GF-D8 (cell line): Measurements from ENCODE around the gene PXN.
"Not testable (repeated sequence)": the region's sequence is repeated elsewhere in the genome, so short reads cannot be mapped to it uniquely, and the experiment has no call there.

Experiments
- DNase-seq: peaks from one replicate; lab custom pipeline; 2025; lab: John Stamatoyannopoulos, UW

Gene PXN

DNA sequence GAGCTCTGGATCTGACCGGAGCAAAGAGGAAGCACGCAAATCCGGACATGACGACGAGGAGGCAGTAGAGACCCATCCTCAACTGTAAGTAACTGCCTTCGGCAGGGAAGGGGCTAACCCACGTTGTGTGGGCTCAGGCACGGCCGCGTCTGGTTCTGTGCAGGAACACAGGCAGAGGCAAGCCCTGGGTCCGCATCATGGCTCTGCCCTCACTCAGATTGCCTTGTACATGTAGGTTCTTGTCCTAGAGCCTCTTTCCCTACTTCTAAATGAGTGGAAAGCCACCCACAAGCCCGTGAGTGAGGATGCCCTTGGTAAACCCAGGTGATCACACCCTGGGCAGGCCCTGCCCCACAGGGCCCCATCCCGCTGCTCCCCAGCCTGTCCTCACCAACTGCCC is 55.7 kb downstream of the PXN start:
- no peak for DNase-seq

- no peak for DNase-seq
Observed at GRCh38 chr12:120207227-120207626, 58.3 kb downstream of the PXN start.

- DNase-seq = not testable (repeated sequence)
Observed at GRCh38 chr12:120206781-120207180, 58.7 kb downstream of the PXN start.

DNA sequence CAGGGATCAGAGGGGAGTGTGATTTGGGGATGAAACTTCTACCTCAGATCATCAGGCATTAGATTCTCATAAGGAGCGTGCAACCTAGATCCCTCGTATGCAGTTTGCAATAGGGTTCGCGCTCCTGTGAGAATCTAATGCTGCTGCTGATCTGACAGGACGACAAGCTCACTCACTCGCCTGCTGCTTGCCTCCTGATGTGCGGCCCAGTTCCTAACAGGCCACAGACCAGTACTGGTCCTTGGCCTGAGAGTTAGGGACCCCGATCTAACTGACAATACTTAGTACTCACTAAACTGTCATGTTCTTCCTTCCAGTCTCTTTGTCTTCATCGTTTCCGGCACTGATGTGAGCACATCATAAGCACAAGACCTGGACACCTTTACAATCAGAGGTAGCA is 59.3 kb downstream of the PXN start:
- no peak for DNase-seq

- no peak for DNase-seq
Observed at GRCh38 chr12:120204171-120204570, 61.4 kb downstream of the PXN start.

GRCh38 chr12:120200364-120200800 is 65.1 kb downstream of the PXN start:
- DNase-seq = no peak

DNA sequence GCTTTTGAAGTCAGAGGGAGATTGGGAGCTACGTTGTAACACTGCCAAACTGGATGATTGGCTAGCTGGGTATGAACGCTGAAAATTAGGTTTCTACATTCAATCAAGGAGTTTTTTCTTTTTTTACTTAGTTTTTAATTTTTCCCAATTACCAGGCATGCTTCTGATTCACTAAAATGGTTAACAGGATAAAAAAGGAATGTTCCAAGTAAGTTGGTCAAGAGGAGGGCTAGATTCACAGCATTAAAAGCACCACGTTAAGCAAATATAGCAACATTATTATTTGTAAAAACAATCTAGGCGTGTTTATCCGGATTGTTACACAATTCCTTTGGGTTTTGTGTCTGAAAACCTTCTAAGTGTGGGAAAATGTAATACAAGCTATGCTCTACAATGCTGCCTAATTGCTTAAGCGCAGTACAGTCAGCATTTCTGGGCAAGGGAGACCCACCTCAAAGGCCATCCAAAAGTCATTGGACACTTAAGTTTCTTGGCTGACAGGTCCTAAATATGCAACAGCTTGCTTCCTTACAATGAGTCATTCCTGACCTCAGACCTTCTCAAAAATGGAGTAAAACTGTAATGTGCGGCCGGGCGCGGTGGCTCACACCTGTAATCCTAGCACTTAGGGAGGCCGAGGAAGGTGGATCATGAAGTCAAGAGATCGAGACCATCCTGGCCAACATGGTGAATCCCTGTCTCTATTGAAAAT is 65.8 kb downstream of the PXN start:
- no peak for DNase-seq

DNA sequence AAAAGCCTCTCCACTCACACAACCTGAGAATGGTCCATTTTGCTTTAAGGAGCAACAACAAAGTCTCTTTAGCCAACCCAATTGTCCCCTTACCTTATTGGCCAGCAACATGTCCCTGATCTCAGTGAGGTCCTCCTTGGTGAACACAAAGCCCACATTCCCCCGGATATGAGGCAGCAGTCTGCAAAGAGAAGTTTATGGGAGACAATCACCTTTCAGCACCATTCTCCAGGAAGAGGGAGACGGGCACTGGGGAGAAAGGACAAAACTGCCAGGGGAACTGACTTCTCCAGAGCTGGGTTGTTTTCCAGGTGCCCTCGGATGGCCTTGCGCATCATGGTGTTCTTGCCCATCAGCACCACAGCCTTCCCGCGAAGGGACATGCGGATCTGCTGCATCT is 66.5 kb downstream of the PXN start:
- no peak for DNase-seq

DNA sequence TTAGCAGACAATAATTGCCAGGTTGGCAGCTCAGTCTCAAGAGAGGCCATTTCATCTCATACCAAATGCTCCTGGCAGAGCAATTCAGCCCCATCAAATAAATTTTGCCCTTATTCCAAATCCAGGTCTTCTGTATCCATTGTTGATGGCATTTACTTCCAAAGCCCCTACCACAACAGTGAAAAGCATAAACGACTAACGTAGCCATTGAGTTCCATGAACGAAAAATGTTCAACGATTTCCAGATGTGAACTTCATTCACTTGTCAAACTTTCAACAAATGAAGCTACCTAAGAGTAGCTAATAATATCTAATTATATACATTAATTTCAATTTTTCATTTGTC is 68.0 kb downstream of the PXN start:
- DNase-seq = no peak

DNA sequence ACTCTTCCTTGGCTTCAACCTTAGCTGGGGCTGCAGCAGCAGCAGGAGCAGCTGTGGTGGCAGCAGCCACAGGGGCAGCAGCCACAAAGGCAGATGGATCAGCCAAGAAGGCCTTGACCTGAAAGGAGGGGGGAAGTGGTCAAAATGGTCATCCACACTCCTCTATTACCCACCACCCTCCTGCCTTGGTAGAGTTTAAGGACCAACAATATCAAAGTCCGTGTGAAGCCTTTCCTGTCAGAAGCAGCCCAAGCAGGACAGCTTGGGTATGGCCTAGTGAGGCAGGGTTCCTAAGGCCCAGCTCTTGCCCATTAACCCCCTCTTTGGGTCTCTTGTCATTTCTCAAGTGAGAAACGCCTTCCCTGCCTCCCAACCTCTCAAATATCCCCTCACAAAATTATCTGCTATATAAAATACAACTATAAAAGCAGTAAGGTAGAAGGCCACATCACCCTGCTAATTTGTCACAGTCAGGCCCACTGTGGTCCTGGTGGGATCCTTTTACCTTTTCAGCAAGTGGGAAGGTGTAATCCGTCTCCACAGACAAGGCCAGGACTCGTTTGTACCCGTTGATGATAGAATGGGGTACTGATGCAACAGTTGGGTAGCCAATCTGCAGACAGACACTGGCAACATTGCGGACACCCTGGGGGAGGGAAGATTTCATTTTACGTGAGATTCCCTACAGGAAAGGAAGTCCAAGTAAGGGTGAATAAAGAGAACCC is 68.6 kb downstream of the PXN start:
- DNase-seq = not testable (repeated sequence)

DNA sequence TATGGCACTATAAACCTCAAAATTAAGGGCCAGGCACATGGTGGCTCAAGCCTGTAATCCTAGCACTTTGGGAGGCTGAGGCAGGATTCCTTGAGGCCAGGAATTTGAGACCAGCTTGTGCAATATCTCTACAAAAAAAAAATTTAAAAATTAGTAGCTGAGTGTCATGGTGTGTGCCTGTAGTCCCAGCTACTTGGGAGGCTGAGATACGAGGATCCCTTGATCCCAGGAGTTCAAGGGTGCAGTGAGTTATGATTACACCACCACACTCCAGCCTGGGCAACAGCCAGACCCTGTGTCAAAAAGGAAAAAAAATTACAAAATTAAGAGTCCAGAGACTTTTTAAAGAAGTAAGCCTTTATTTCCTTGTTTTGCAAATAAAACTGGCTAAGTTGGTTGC is 69.2 kb downstream of the PXN start:
- DNase-seq = no peak

- DNase-seq = peak; percentile 23
Observed at GRCh38 chr12:120194534-120195395, 70.8 kb downstream of the PXN start, which contains the start of gene GCN1. Gene GCN1, minus strand, starts transcription at chr12:120194715. Its CDS starts 18 bp downstream, at chr12:120194697.

DNA sequence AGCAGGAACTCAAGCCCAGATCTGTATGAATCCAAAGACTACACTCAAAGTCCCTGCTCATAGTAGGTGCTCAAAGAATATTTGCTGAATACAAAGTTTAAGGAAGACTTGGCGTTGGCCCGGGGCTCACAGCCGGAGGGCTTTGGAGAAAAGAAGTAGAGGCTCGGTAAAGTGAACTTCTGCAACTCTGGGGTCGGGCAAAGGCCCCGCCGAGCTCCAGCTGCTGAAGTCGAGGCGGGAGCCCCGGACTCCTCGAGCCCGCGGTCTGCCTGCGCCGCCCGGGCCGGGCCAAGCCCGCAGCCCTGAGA is 71.3 kb downstream of the PXN start:
- DNase-seq = no peak

DNA sequence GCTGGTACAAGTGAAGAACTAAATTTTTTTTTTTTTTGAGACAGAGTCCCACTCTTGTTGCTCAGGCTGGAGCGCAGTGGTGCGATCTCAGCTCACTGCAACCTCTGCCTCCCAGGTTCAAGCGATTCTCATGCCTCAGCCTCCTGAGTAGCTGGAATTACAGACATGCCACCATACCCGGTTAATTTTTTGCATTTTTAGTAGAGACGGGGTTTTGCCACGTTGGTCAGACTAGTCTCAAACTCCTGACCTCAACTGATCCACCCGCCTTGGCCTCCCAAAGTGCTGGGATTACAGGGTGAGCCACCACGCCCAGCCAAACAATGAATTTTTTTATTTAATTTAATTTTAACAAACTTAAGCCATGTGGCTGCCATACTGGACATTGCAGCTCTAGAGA is 72.2 kb downstream of the PXN start:
- DNase-seq = not testable (repeated sequence)

DNA sequence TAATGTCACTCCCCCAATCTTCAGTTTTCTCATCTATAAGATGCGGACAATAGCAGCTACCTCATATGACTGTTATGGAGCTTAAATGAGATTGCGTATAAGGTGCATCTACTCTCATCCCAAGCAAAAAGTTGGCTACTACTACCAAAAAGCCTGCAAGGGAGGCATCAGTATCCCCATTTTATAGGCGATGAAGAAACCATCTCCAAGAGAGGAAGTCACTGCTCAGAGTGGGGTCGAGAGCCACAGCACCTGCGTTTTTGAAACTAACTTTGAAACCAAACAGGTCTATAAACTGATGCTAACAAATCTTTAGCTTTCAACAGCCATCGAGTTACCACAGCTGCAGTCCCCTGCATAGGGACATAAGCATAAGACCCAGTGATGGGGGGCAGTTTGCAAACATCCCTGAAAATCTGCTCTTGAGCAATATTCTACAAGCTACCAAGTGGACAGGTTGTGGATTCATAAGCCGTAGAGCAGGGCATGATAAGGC is 74.5 kb downstream of the PXN start:
- peak; percentile 4 for DNase-seq

DNA sequence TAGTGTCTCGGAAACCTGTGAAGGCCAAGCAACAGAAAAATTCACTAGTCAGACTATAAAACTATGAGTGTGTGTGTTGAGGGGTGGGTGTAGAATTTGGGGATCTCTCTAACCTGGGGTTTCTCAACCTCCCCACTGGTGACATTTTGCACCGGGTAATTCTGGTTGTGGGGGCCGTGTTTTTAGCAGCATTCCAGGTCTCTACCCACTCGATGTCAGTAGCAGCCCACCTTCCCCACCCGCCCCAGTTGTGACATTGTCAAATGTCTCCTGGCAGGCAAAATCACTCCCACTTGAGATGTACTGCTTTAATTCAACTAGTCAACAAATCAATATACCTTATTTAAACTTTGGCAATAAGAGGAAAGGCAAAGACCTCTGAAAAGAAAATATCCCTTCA is 75.1 kb downstream of the PXN start:
- no peak for DNase-seq

- DNase-seq = no peak
Observed at GRCh38 chr12:120186654-120187053, 78.9 kb downstream of the PXN start.

DNA sequence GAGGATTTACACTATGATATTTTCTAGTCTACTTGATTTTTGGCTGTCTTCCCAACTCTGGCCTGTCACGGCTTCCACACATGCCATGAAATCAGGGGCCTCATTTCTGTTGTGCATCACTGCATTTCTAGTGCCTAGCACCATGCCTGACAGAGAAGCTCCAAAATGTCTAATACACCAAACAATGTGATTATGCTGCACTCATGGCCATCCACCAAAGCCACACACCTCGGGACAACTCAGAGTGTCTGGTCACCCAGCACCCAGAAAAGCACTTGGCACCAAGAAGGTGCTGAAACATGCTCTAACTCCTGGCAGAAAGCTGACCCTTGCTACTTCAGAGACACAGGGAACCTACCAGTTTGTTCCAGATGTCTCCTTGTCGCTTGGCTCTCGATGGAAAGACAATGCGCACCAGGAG is 82.3 kb downstream of the PXN start:
- DNase-seq = no peak

DNA sequence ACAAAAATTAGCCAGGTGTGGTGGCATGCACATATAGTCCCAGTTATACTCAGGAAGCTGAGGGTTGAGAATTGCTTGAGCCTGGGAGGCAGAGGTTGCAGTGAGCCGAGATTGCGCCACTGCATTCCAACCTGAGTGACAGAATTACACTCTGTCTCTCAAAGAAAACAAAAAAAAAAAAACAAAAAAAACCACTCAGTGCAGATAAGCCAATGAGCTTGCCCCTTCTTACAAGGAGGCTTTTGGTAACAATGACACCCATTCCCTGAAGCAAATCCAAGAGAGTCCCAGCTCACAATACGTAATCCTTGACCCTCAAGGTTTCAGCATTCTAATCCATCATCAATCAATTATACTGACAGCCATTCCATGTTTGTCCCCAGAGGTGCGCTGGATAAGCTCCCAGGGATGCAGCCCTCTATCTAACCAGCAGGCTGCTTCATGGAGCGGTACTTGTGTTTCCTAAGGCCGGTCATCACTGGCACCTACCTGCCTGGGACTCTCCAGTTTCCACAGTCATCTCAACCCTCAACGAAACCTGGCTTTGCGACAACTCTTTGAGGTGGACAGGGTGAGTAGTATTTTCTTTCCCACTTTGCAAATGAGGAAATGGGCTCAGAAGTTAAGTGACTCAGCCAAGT is 83.4 kb downstream of the PXN start:
- DNase-seq = no peak

DNA sequence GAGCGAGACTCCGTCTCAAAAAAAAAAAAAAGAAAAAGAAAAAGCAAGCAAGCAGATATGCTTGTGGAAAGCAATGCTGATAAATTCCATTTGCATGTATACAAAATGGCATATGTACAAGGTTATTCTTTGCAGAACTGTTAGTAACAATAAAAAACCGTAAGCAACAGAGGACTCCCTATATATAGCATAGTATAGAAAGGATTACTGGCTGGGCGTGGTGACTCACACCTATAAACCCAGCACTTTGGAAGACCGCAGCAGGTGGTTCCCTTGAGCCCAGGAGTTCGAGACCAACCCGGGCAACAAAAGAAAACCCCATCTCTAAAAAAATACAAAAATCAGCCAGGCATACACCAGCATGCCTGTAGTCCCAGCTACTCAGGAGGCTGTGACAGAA is 84.6 kb downstream of the PXN start:
- DNase-seq = no peak

DNA sequence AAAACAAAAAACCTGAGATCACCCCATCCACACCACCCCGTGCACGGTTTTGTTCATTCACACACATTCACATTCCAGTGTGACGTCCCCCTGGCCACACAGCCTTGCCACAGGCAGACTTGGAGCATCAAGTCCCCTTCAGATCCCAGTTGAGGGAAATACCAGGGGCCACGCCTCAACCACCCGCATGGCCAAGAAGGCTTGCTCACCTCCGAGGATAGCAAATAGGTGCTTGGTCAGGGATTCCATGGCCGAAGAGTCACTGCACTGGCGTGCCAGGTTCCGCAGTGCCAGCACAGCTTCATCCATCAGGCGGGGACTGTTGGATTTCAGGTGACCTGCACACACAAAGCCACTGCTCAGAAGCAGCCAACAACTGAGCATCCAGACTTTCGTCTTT is 90.0 kb downstream of the PXN start:
- DNase-seq = no peak

DNA sequence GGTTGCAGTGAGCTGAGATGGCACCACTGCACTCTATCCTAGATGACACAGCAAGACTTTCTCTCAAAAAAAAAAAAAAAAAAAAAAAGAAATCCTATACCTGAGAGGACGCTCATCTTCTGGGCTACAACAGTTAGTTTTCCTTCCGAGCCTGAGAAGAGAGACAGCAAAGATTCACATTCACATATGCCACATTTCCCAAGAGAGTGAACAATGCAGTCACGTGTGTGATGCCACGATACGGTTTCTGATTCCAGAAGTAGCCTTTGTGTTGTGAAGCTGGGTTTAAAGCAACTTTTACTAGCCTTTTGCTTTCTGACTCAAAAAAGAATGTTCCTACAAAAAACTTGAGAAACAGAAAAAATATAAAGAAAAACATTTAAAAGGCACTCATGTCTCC is 90.5 kb downstream of the PXN start:
- DNase-seq = no peak
